ENCODE data around the gene FAM131A.
A peak's percentile ranks its signal among the peaks of the same experiment; 100 is the strongest.
"Not testable (repeated sequence)": the region's sequence is repeated elsewhere in the genome, so short reads cannot be mapped to it uniquely, and the experiment has no call there.

FAM131A gene

DNA sequence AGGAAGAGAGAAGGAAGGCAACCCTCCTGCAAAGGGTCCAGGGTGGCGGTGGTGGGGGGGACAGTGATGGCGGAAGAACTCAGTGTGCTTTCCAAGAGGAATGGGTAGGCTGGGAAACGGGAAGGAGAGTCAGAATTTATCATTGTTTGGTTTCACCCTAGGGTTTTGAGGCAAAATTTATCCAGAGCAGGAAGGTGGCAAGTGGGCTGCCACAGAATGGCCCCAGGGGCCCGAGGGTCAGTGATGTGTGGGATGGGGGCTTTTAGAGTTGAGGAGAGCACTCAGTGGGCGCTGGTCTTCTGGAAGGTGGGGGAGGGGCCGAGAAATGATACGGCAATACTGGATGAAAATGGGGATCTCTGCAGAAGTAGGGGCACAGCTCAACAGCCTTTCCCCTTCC lies 581 bp downstream of the FAM131A start:
- TF ChIP-seq, protein P1, sequence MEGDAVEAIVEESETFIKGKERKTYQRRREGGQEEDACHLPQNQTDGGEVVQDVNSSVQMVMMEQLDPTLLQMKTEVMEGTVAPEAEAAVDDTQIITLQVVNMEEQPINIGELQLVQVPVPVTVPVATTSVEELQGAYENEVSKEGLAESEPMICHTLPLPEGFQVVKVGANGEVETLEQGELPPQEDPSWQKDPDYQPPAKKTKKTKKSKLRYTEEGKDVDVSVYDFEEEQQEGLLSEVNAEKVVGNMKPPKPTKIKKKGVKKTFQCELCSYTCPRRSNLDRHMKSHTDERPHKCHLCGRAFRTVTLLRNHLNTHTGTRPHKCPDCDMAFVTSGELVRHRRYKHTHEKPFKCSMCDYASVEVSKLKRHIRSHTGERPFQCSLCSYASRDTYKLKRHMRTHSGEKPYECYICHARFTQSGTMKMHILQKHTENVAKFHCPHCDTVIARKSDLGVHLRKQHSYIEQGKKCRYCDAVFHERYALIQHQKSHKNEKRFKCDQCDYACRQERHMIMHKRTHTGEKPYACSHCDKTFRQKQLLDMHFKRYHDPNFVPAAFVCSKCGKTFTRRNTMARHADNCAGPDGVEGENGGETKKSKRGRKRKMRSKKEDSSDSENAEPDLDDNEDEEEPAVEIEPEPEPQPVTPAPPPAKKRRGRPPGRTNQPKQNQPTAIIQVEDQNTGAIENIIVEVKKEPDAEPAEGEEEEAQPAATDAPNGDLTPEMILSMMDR (IDR thresholded peaks at IDR 0.05; ENCODE audit: low read depth, low read length), result no peak
- in situ Hi-C loops (cut with HindIII; ENCODE audit: low sequenced_read_pairs), result no loop called here
- no peak overlapping the region for H3K4me3 ChIP-seq (ENCODE audit: low read depth, low read length)
- DNase-seq (ENCODE audit: low read depth, low spot score), result no peak

DNA sequence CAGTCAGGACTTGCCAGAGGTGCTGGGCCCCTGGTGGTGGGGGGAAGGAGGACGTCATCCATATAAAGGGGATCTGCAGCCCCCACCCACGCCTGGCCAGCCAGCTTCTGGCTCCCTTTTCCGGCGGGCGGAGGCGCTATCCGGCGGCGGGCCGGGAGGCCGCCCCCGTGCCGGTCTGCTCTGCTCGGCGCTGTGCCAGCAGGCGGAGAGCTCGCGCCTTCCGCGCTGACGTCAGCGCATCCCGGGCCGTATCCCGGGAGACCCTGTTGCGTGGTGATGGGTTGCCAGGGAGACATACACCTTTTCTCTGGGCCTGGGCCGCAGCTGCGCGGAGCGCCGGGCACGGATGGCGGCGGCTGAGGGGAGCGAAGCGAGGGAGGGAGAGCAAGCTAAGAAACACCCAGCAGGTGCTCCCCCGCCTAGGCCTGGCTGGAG lies 1.1 kb downstream of the FAM131A start:
- peak overlapping the region; percentile 34 for H3K4me3 ChIP-seq (ENCODE audit: low read depth, low read length)
- TF ChIP-seq, protein P1 (IDR thresholded peaks at IDR 0.05; ENCODE audit: low read depth, low read length), result peak; percentile 26
- in situ Hi-C loops (cut with HindIII; ENCODE audit: low sequenced_read_pairs), result no loop called here

DNA sequence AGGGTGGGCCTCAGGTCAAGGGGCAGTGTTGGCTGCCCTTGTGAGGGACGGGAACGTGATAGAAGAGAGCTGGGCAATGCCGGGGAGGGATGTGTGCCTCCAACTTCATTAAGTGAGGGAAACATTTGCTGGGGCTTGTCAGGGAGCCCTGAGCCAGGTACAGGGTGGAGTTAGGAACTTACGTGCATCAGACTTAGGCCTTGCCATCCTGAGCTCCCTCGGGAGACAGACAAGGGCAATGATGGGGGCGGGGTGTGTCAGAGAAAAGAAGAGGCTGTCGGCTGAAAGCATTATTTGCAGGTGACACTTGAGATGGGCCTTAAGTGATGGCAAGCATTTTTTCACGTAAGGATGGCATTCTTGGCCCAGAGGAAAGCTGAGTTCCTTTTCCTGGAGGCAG lies 1.6 kb downstream of the FAM131A start:
- TF ChIP-seq, protein P1 (IDR thresholded peaks at IDR 0.05; ENCODE audit: low read depth, low read length), result no peak
- H3K4me3 ChIP-seq (ENCODE audit: low read depth, low read length), result peak overlapping the region; percentile 34
- DNase-seq (ENCODE audit: low read depth, low spot score), result no peak
- in situ Hi-C loops (cut with HindIII; ENCODE audit: low sequenced_read_pairs), result no loop called here

More for the DNA sequence above, 1.1 kb downstream of the FAM131A start:
- peak; percentile 88 for DNase-seq (ENCODE audit: low read depth, low spot score)

DNA sequence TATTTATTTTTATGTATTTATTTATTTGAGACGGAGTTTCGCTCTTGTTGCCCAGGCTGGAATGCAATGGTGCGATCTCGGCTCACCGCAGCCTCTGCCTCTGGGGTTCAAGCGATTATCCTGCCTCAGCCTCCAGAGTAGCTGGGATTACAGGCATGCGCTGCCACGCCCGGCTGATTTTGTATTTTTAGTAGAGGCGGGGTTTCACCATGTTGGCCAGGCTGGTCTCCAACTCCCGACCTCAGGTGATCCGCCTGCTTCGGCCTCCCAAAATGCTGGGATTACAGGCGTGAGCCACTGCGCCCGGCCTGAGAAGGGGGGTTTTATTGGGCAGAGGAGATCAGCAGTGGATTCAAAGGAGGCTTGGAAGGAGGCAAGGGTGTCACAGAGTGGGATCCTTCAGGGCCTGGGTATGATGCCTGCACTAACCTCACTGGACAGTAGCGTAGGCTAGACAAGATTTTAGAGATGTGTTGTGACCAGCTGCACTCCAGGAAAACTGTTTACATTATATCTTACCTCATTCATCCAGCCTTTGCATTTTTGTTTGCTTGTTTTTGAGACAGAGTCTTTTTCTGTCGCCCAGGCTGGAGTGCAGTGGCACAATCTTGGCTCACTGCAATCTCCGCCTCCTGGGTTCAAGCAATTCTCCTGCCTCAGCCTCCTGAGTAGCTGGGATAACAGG lies 2.2 kb downstream of the FAM131A start:
- DNase-seq (ENCODE audit: low read depth, low spot score); in situ Hi-C loops (cut with HindIII; ENCODE audit: low sequenced_read_pairs); H3K4me3 ChIP-seq (ENCODE audit: low read depth, low read length): not testable (repeated sequence)

DNA sequence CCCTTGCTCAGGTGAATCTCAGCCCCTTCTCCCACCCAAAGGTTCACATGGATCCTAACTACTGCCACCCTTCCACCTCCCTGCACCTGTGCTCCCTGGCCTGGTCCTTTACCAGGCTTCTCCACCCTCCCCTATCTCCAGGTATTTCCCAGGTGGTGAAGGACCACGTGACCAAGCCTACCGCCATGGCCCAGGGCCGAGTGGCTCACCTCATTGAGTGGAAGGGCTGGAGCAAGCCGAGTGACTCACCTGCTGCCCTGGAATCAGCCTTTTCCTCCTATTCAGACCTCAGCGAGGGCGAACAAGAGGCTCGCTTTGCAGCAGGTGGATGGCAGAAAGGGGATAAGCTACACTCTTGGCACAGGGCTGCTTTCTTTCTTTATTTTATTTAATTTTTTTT lies 4.5 kb downstream of the FAM131A start:
- no peak for DNase-seq (ENCODE audit: low read depth, low spot score)
- TF ChIP-seq, protein P1 (IDR thresholded peaks at IDR 0.05; ENCODE audit: low read depth, low read length), result no peak

DNA sequence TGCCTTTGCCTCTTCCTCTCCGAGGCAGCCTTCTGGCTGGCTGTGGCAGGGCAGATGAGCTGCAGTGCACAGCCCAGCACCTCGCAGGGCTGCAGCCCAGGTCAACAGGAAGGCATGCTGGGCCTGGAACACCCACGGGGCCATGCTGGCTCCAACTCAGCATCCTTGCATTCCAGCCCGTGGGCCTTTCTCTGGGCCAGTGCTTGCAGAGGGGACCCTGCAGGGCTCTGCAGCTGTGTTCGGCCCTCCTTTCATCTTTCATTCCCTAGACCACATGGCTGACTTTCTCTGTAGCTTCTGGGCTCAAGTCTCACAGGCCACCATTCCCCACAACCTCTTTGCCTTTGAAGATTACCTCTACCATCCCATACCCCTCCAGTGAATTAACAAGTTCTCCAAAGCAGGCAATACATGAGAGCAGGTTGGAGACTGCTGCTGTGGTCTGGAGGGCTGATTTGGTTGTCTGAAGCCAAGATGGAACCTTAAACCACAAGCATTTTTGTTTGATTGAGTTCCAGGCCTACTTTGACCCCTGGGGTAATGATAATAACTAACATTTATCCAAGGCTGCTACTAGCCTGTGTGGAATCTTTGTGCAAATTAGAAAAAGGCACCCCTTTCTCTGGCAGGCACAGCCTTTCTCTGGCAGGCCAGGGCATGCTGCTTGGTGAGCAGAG lies 5.9 kb downstream of the FAM131A start:
- H3K4me3 ChIP-seq (ENCODE audit: low read depth, low read length), result no peak overlapping the region
- in situ Hi-C loops (cut with HindIII; ENCODE audit: low sequenced_read_pairs), result no loop called here
- DNase-seq (ENCODE audit: low read depth, low spot score), result peak; percentile 75
- TF ChIP-seq, protein P1 (IDR thresholded peaks at IDR 0.05; ENCODE audit: low read depth, low read length), result no peak

More for the DNA sequence above, 4.5 kb downstream of the FAM131A start:
- in situ Hi-C loops (cut with HindIII; ENCODE audit: low sequenced_read_pairs), result no loop called here
- no peak overlapping the region for H3K4me3 ChIP-seq (ENCODE audit: low read depth, low read length)

All from astrocyte of the spinal cord (primary cell).